ENCODE results near the gene LRRC45.

LRRC45 gene

DNA sequence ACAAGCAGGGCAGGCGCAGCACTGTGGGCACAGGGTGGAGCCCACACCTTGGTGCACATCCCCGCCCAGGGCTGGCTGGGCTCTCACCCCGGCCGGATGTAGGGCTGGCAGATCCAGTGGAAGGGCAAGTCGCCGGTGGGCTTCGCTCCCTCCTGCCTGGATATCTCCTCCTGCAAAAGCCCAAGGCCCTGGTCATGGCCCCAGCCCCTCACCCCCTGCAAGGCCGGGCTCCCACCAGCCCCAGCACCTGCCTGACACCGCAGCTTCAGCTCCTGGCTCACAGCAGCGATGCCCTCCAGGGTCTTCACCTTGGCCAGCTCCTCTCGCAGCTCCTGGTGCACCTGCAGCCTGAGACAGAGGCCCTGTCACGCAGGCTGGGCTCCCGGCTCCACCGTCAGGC lies 37.5 kb downstream of the LRRC45 start:
- H3K27ac ChIP-seq (ENCODE audit: low read depth, low read length): no peak overlapping the region
- H3K4me1 ChIP-seq (ENCODE audit: control insufficient read depth, low read length): peaks cover 13% of the 10 kb centered on the region
- H3F3A ChIP-seq (ENCODE audit: control insufficient read depth, insufficient read depth): no peaks in the 10 kb centered on the region
- H4K20me1 ChIP-seq (ENCODE audit: control insufficient read depth, insufficient read depth, low read depth, low read length): peaks cover 6% of the 10 kb centered on the region; the same call in 1 of the 2 replicates
- peaks cover 94% of the 10 kb centered on the region for H3K36me3 ChIP-seq (ENCODE audit: control insufficient read depth, low read length)
- no peak overlapping the region for H3K4me2 ChIP-seq (ENCODE audit: low read length)
- TF ChIP-seq EZH2phosphoT487 (IDR thresholded peaks at IDR 0.05; ENCODE audit: borderline replicate concordance, low read length): no peak
- H3K4me3 ChIP-seq (ENCODE audit: low read length): no peak overlapping the region
- peaks cover 29% of the 10 kb centered on the region for H3K79me2 ChIP-seq (ENCODE audit: control insufficient read depth, low read length)
- H3K9me2 ChIP-seq (replicated peaks; ENCODE audit: control insufficient read depth, low read length): no peaks in the 10 kb centered on the region
- H3K9me3 ChIP-seq (ENCODE audit: control insufficient read depth, insufficient read depth, low read length): no peaks in the 10 kb centered on the region
- no peaks in the 10 kb centered on the region for H3K27me3 ChIP-seq (ENCODE audit: control insufficient read depth, low read length)

DNA sequence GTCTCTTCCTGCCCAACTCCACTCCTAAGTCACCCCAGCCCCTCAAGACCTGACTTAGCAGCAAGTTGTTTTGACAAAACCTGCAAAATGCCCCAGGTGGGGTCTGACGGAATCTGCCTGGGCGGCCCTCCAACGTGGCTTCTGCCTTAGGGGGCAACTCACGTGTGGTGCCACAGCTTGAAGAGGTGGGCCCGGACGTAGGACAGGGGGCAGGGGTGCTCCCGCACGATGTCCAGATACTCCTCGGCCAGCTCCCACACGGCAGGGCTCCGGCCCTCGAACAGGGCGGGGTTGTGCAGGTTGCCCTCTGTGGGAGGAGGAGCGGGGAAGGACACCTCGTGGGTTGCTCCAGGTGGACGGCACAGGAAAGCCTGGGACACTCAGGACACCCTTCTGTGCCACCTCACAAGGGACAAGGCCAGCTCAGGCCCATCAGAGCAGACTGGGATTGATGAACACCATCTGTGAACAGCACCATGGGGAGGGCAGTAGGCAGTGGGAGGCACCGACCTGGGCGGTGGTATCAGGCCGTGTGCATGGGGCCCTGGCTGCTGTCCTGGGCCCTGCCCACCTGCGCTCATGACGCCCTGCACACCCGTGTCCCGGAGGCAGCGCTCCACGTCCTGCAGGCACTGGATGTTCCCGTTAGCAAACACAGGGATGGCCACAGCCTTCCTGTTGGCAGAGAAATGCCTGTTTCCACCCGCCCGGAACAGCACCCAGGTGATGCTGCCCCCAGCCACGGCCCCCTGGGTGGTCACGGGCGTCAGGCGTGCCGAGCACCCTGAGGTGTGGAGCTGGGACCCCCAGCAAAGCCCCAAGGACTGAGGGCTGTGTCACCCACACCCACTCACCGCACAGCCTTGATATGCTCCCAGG lies 38.2 kb downstream of the LRRC45 start:
- Histone ChIP-seq H3K4me3 (ENCODE audit: low read length) (no peak overlapping the region), H3K27me3 (ENCODE audit: control insufficient read depth, low read length) (no peaks in the 10 kb centered on the region), H3K4me2 (ENCODE audit: low read length) (no peak overlapping the region), H3K4me1 (ENCODE audit: control insufficient read depth, low read length) (peaks cover 16% of the 10 kb centered on the region), H3K36me3 (ENCODE audit: control insufficient read depth, low read length) (peaks cover 87% of the 10 kb centered on the region), H3F3A (ENCODE audit: control insufficient read depth, insufficient read depth) (no peaks in the 10 kb centered on the region), H3K27ac (ENCODE audit: low read depth, low read length) (no peak overlapping the region), H4K20me1 (ENCODE audit: control insufficient read depth, insufficient read depth, low read depth, low read length) (peaks cover 6% of the 10 kb centered on the region; the same call in 1 of the 2 replicates), H3K9me3 (ENCODE audit: control insufficient read depth, insufficient read depth, low read length) (no peaks in the 10 kb centered on the region), H3K9me2 (replicated peaks; ENCODE audit: control insufficient read depth, low read length) (no peaks in the 10 kb centered on the region), H3K79me2 (ENCODE audit: control insufficient read depth, low read length) (peaks cover 35% of the 10 kb centered on the region)
- TF ChIP-seq, protein P1, sequence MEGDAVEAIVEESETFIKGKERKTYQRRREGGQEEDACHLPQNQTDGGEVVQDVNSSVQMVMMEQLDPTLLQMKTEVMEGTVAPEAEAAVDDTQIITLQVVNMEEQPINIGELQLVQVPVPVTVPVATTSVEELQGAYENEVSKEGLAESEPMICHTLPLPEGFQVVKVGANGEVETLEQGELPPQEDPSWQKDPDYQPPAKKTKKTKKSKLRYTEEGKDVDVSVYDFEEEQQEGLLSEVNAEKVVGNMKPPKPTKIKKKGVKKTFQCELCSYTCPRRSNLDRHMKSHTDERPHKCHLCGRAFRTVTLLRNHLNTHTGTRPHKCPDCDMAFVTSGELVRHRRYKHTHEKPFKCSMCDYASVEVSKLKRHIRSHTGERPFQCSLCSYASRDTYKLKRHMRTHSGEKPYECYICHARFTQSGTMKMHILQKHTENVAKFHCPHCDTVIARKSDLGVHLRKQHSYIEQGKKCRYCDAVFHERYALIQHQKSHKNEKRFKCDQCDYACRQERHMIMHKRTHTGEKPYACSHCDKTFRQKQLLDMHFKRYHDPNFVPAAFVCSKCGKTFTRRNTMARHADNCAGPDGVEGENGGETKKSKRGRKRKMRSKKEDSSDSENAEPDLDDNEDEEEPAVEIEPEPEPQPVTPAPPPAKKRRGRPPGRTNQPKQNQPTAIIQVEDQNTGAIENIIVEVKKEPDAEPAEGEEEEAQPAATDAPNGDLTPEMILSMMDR (IDR thresholded peaks at IDR 0.05; ENCODE audit: low read depth, low read length, poor library complexity, severe bottlenecking): no peak
- TF ChIP-seq EZH2phosphoT487 (IDR thresholded peaks at IDR 0.05; ENCODE audit: borderline replicate concordance, low read length): no peak

DNA sequence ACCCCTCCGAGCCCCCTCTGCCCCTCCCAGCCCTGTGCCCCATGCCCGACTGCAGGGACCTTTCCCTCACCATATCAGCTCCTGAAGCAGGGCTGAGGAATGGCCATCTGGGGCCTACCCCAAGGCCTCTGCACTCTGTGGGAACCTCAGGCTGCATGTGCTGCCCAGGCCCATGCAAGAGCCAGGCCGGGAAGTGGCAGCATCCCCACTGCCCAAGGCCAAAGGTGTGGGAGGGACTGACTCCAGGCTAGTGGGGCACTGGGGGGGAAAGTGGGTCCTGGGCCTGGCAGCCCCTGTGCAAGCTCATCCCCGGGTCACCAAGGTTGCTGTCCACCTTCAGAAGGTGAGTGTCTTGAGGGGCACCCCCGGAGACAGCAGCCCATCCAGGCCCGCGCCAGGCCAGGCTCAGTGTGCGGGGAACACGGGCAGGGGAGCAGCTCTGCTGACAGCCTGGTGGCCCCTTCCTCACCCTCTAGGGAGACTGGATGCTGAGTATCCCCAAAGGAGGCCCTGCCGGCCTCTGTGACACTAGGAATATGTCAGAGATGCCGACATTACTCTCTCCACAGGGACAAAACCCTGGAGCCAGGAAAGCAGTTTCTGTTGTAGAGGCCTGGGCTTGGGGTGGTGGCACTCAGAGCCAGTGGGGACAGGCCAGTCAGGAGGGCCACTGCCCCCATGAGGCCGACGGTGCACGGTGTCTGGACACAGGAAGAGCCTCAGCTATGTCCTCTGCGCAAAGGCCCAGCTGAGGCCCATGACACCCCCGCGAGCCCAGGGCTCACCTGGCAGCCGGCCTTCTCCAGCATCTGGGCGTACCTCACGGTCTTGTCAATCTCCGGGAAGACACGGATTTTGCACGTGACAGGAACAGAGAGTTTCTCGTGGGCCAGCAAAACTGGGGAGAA lies 39.2 kb downstream of the LRRC45 start:
- Histone ChIP-seq H3K4me1 (ENCODE audit: control insufficient read depth, low read length) (peaks cover 20% of the 10 kb centered on the region), H4K20me1 (ENCODE audit: control insufficient read depth, insufficient read depth, low read depth, low read length) (peaks cover 6% of the 10 kb centered on the region; the same call in 1 of the 2 replicates), H3K4me2 (ENCODE audit: low read length) (no peak overlapping the region), H3K36me3 (ENCODE audit: control insufficient read depth, low read length) (peaks cover 77% of the 10 kb centered on the region), H3K79me2 (ENCODE audit: control insufficient read depth, low read length) (peaks cover 36% of the 10 kb centered on the region), H3K4me3 (ENCODE audit: low read length) (no peak overlapping the region), H3K27ac (ENCODE audit: low read depth, low read length) (no peak overlapping the region), H3F3A (ENCODE audit: control insufficient read depth, insufficient read depth) (no peaks in the 10 kb centered on the region), H3K27me3 (ENCODE audit: control insufficient read depth, low read length) (no peaks in the 10 kb centered on the region), H3K9me3 (ENCODE audit: control insufficient read depth, insufficient read depth, low read length) (no peaks in the 10 kb centered on the region), H3K9me2 (replicated peaks; ENCODE audit: control insufficient read depth, low read length) (no peaks in the 10 kb centered on the region)
- no peak for TF ChIP-seq EZH2phosphoT487 (IDR thresholded peaks at IDR 0.05; ENCODE audit: borderline replicate concordance, low read length)
- TF ChIP-seq, protein P1 (IDR thresholded peaks at IDR 0.05; ENCODE audit: low read depth, low read length, poor library complexity, severe bottlenecking): no peak
